NB4 (cell line): ENCODE measurements around the gene RYR3.

Experiments
- CTCF ChIP-seq: IDR thresholded peaks from one replicate; pipeline ENCODE4 v1.5.1; 2012; ENCODE audit warnings: low read depth, low read length
- MAX ChIP-seq: IDR thresholded peaks from 2 replicates; pipeline ENCODE4 v1.6.1; 2011; ENCODE audit warnings: low read depth, low read length
- POLR2A ChIP-seq: IDR thresholded peaks from 2 replicates; pipeline ENCODE4 v1.6.1; 2011; ENCODE audit warnings: mild to moderate bottlenecking; ENCODE audit not compliant: insufficient read length; ENCODE audit errors: extremely low read depth

GRCh38 chr15:33636234-33636633 is 325.5 kb downstream of the RYR3 start:
- TF ChIP-seq CTCF (no peak), MAX (no peak), POLR2A (no peak)
